Vagina (tissue), 2 donors: Measurements from ENCODE around the gene LRRFIP1.

Experiments
- CTCF ChIP-seq, 3 experiments: fragments of 450-650 bp in 2 of 3; fragments of 200-600 bp in 1 of 3; sonication (generic) in 1 of 3; IDR thresholded peaks; one replicate each; pipeline ENCODE4 v1.5.1; 2017 to 2019; ENCODE audit warnings: antibody characterized with exemption in 3 of 3, mild to moderate bottlenecking in 2 of 3, moderate library complexity in 2 of 3
- POLR2A ChIP-seq, 2 donors: fragments of 450-650 bp; IDR thresholded peaks; one replicate each; pipeline ENCODE4 v1.6.1; 2017; ENCODE audit warnings: antibody characterized with exemption in 2 of 2, mild to moderate bottlenecking in 2 of 2, moderate library complexity in 2 of 2
- POLR2AphosphoS5 ChIP-seq, 2 donors: sonication (generic); formaldehyde crosslinking; IDR thresholded peaks; one replicate each; pipeline ENCODE4 v1.9.0; 2017; ENCODE audit warnings: antibody characterized with exemption in 2 of 2, mild to moderate bottlenecking in 2 of 2, low read depth in 1 of 2; ENCODE audit not compliant: insufficient read depth in 1 of 2

- no peak for TF ChIP-seq POLR2A (IDR thresholded peaks at IDR 0.05)
- TF ChIP-seq CTCF (IDR thresholded peaks at IDR 0.05): no peak
- TF ChIP-seq POLR2AphosphoS5 (IDR thresholded peaks at IDR 0.05; ENCODE audit: insufficient read depth in 1 of 2, low read depth in 1 of 2): no peak
Measured at GRCh38 chr2:237585590-237586221, 41.7 kb upstream of the LRRFIP1 start.
